ENCODE results near the gene STK32C. TPM values are rescaled to one million over a fixed set of nuclear protein-coding genes. Genes with fewer than 3 reads are reported as not detected.
A peak's percentile ranks its signal among the peaks of the same experiment; 100 is the strongest.
"Not testable (repeated sequence)": the region's sequence is repeated elsewhere in the genome, so short reads cannot be mapped to it uniquely, and the experiment has no call there.

Gene STK32C
- total RNA-seq, 3 donors from 2014 or later = 14.8 to 18.0 (median 15.3) TPM

- peaks cover 10% of the 10 kb centered on the region for H3K36me3 Mint-ChIP-seq (ENCODE audit: insufficient read depth)
- no peaks in the 10 kb centered on the region for H3K9me3 Mint-ChIP-seq
- DNase-seq (no peak), ATAC-seq (no peak)
- no peak overlapping the region for H3K4me3 Mint-ChIP-seq
- H3K27me3 Mint-ChIP-seq (ENCODE audit: low read depth) = no peaks in the 10 kb centered on the region
- no peaks in the 10 kb centered on the region for H3K4me1 Mint-ChIP-seq (ENCODE audit: low read depth)
Observed at GRCh38 chr10:132346806-132347205, 39.1 kb upstream of the STK32C start.

GRCh38 chr10:132345345-132345744 lies 37.6 kb upstream of the STK32C start:
- Mint-ChIP-seq H3K27me3 (ENCODE audit: low read depth) (no peaks in the 10 kb centered on the region), H3K4me1 (ENCODE audit: low read depth) (no peaks in the 10 kb centered on the region), H3K9me3 (no peaks in the 10 kb centered on the region), H3K36me3 (ENCODE audit: insufficient read depth) (peaks cover 15% of the 10 kb centered on the region), H3K4me3 (no peak overlapping the region)
- ATAC-seq = no peak
- DNase-seq = no peak

- Mint-ChIP-seq H3K27me3 (ENCODE audit: low read depth) (no peaks in the 10 kb centered on the region), H3K36me3 (ENCODE audit: insufficient read depth) (peaks cover 17% of the 10 kb centered on the region), H3K9me3 (no peaks in the 10 kb centered on the region), H3K4me1 (ENCODE audit: low read depth) (no peaks in the 10 kb centered on the region), H3K4me3 (no peak overlapping the region)
- ATAC-seq (no peak), DNase-seq (no peak)
Observed at GRCh38 chr10:132344386-132344785, 36.6 kb upstream of the STK32C start.

- H3K27me3 Mint-ChIP-seq (ENCODE audit: low read depth) = no peaks in the 10 kb centered on the region
- no peak for ATAC-seq
- no peak overlapping the region for H3K4me3 Mint-ChIP-seq
- peaks cover 17% of the 10 kb centered on the region for H3K36me3 Mint-ChIP-seq (ENCODE audit: insufficient read depth)
- H3K4me1 Mint-ChIP-seq (ENCODE audit: low read depth) = peaks cover 1% of the 10 kb centered on the region
- no peaks in the 10 kb centered on the region for H3K9me3 Mint-ChIP-seq
- no peak for DNase-seq
Observed at GRCh38 chr10:132342553-132342952, 34.8 kb upstream of the STK32C start.

- peaks cover 8% of the 10 kb centered on the region for H3K4me1 Mint-ChIP-seq (ENCODE audit: low read depth)
Observed at GRCh38 chr10:132341781-132342180, 34.0 kb upstream of the STK32C start.

GRCh38 chr10:132341017-132341416 lies 33.3 kb upstream of the STK32C start:
- H3K27me3 Mint-ChIP-seq (ENCODE audit: low read depth) = no peaks in the 10 kb centered on the region

More at GRCh38 chr10:132341781-132342180, 34.0 kb upstream of the STK32C start:
- DNase-seq (no peak), ATAC-seq (no peak)
- Mint-ChIP-seq H3K4me3 (no peak overlapping the region), H3K27me3 (ENCODE audit: low read depth) (no peaks in the 10 kb centered on the region), H3K36me3 (ENCODE audit: insufficient read depth) (peaks cover 17% of the 10 kb centered on the region), H3K9me3 (no peaks in the 10 kb centered on the region)

GRCh38 chr10:132339276-132339675 lies 31.5 kb upstream of the STK32C start:
- Mint-ChIP-seq H3K27me3 (ENCODE audit: low read depth) (no peaks in the 10 kb centered on the region), H3K4me3 (no peak overlapping the region)
- ATAC-seq = no peak

More at GRCh38 chr10:132341017-132341416, 33.3 kb upstream of the STK32C start:
- no peak for ATAC-seq
- Mint-ChIP-seq H3K9me3 (no peaks in the 10 kb centered on the region), H3K36me3 (ENCODE audit: insufficient read depth) (peaks cover 17% of the 10 kb centered on the region), H3K4me1 (ENCODE audit: low read depth) (peaks cover 14% of the 10 kb centered on the region), H3K4me3 (no peak overlapping the region)
- DNase-seq = no peak

GRCh38 chr10:132338876-132339275 lies 31.1 kb upstream of the STK32C start:
- ATAC-seq = no peak
- Mint-ChIP-seq H3K27me3 (ENCODE audit: low read depth) (no peaks in the 10 kb centered on the region), H3K4me1 (ENCODE audit: low read depth) (peaks cover 20% of the 10 kb centered on the region), H3K36me3 (ENCODE audit: insufficient read depth) (peaks cover 13% of the 10 kb centered on the region), H3K9me3 (no peaks in the 10 kb centered on the region), H3K4me3 (no peak overlapping the region)
- no peak for DNase-seq

More at GRCh38 chr10:132339276-132339675, 31.5 kb upstream of the STK32C start:
- DNase-seq = no peak
- Mint-ChIP-seq H3K36me3 (ENCODE audit: insufficient read depth) (peaks cover 13% of the 10 kb centered on the region), H3K9me3 (no peaks in the 10 kb centered on the region), H3K4me1 (ENCODE audit: low read depth) (peaks cover 19% of the 10 kb centered on the region)

- DNase-seq; H3K9me3 Mint-ChIP-seq; H3K4me3 Mint-ChIP-seq; ATAC-seq; H3K27me3 Mint-ChIP-seq (ENCODE audit: low read depth): not testable (repeated sequence)
- H3K4me1 Mint-ChIP-seq (ENCODE audit: low read depth) = peaks cover 30% of the 10 kb centered on the region
- H3K36me3 Mint-ChIP-seq (ENCODE audit: insufficient read depth) = peaks cover 13% of the 10 kb centered on the region
Observed at GRCh38 chr10:132337854-132338253, 30.1 kb upstream of the STK32C start.

GRCh38 chr10:132336919-132337407 lies 29.2 kb upstream of the STK32C start:
- no peak for DNase-seq
- ATAC-seq = peak in 1 of 2 donors; percentile 18
- H3K27me3 Mint-ChIP-seq (ENCODE audit: low read depth) = no peaks in the 10 kb centered on the region

GRCh38 chr10:132336064-132336746 lies 28.5 kb upstream of the STK32C start:
- H3K4me3 Mint-ChIP-seq = peak overlapping the region; percentile 84
- no peaks in the 10 kb centered on the region for H3K27me3 Mint-ChIP-seq (ENCODE audit: low read depth)
- H3K9me3 Mint-ChIP-seq = no peaks in the 10 kb centered on the region
- ATAC-seq (no peak), DNase-seq (no peak)
- H3K4me1 Mint-ChIP-seq (ENCODE audit: low read depth) = peaks cover 37% of the 10 kb centered on the region
- H3K36me3 Mint-ChIP-seq (ENCODE audit: insufficient read depth) = peaks cover 2% of the 10 kb centered on the region

More at GRCh38 chr10:132336919-132337407, 29.2 kb upstream of the STK32C start:
- H3K4me1 Mint-ChIP-seq (ENCODE audit: low read depth) = peaks cover 35% of the 10 kb centered on the region
- peak overlapping the region; percentile 84 for H3K4me3 Mint-ChIP-seq
- H3K36me3 Mint-ChIP-seq (ENCODE audit: insufficient read depth) = peaks cover 9% of the 10 kb centered on the region
- H3K9me3 Mint-ChIP-seq = no peaks in the 10 kb centered on the region

- Mint-ChIP-seq H3K4me3 (peak overlapping the region; percentile 46), H3K36me3 (ENCODE audit: insufficient read depth) (peaks cover 2% of the 10 kb centered on the region), H3K4me1 (ENCODE audit: low read depth) (peaks cover 41% of the 10 kb centered on the region), H3K9me3 (no peaks in the 10 kb centered on the region), H3K27me3 (ENCODE audit: low read depth) (no peaks in the 10 kb centered on the region)
- ATAC-seq = no peak
- no peak for DNase-seq
Observed at GRCh38 chr10:132335189-132336063, 27.7 kb upstream of the STK32C start.

- peaks cover 48% of the 10 kb centered on the region for H3K4me1 Mint-ChIP-seq (ENCODE audit: low read depth)
- H3K9me3 Mint-ChIP-seq = no peaks in the 10 kb centered on the region
Observed at GRCh38 chr10:132334631-132335188, 27.0 kb upstream of the STK32C start.

GRCh38 chr10:132333386-132333785 lies 25.6 kb upstream of the STK32C start:
- Mint-ChIP-seq H3K4me3 (peak overlapping the region; percentile 92), H3K9me3 (no peaks in the 10 kb centered on the region), H3K27me3 (ENCODE audit: low read depth) (no peaks in the 10 kb centered on the region), H3K36me3 (ENCODE audit: insufficient read depth) (no peaks in the 10 kb centered on the region), H3K4me1 (ENCODE audit: low read depth) (peaks cover 58% of the 10 kb centered on the region)
- no peak for ATAC-seq
- no peak for DNase-seq

More at GRCh38 chr10:132334631-132335188, 27.0 kb upstream of the STK32C start:
- Mint-ChIP-seq H3K4me3 (no peak overlapping the region), H3K27me3 (ENCODE audit: low read depth) (no peaks in the 10 kb centered on the region), H3K36me3 (ENCODE audit: insufficient read depth) (peaks cover 2% of the 10 kb centered on the region)
- DNase-seq (no peak), ATAC-seq (no peak)

All from activated T-cell treated with anti-CD3 and anti-CD28 coated beads, Interleukin-2, amount 50 U/mL, for 4 hours (primary cell).